Liver (tissue), 9 donors: ENCODE data around the gene HLA-DPB1. TPM values are rescaled to one million over a fixed set of nuclear protein-coding genes. Genes with fewer than 3 reads are reported as not detected.

Experiments
- DNase-seq: peaks from one replicate; pipeline ENCODE4 v3.0.0-alpha.2; 2017; ENCODE audit warnings: low spot score
- H3K27ac ChIP-seq, 2 donors: one replicate each; pipeline ENCODE4 v1.7.0; 2013; ENCODE audit warnings: inconsistent platforms in 2 of 2, low read length in 2 of 2, control low read depth in 1 of 2, low read depth in 1 of 2, mild to moderate bottlenecking in 1 of 2
- H3K27me3 ChIP-seq, 4 donors: one replicate each; pipeline versions ENCODE4 v1.6.1 to v1.7.0; 2013; ENCODE audit warnings: low read length in 3 of 4, inconsistent platforms in 1 of 4, mild to moderate bottlenecking in 1 of 4, moderate library complexity in 1 of 4; ENCODE audit not compliant: control insufficient read depth in 4 of 4, insufficient read depth in 4 of 4
- H3K36me3 ChIP-seq, 4 donors: one replicate each; pipeline versions ENCODE4 v1.6.1 to v1.7.0; 2013; ENCODE audit warnings: low read length in 3 of 4, mild to moderate bottlenecking in 3 of 4, low read depth in 1 of 4, moderate library complexity in 1 of 4; ENCODE audit not compliant: control insufficient read depth in 4 of 4, insufficient read depth in 3 of 4
- H3K4me1 ChIP-seq, 4 donors: one replicate each; pipeline versions ENCODE4 v1.6.1 to v1.7.0; 2013; ENCODE audit warnings: low read length in 3 of 4, mild to moderate bottlenecking in 3 of 4, moderate library complexity in 1 of 4; ENCODE audit not compliant: control insufficient read depth in 4 of 4, insufficient read depth in 4 of 4
- H3K4me3 ChIP-seq, 3 donors: one replicate each; pipeline versions ENCODE4 v1.6.1 to v1.7.0; 2013; ENCODE audit warnings: low read length in 3 of 3, control low read depth in 1 of 3, low read depth in 1 of 3, mild to moderate bottlenecking in 1 of 3
- H3K9ac ChIP-seq, 2 donors: one replicate each; pipeline ENCODE4 v1.7.0; 2013; ENCODE audit warnings: low read length in 2 of 2, mild to moderate bottlenecking in 2 of 2, moderate library complexity in 2 of 2, control low read depth in 1 of 2, low read depth in 1 of 2
- H3K9me3 ChIP-seq, 4 donors: one replicate each; pipeline versions ENCODE4 v1.6.1 to v1.7.0; 2013; ENCODE audit warnings: low read length in 3 of 4; ENCODE audit not compliant: control insufficient read depth in 4 of 4
- EGR1 ChIP-seq, 2 donors: IDR thresholded peaks; 2 replicates each; pipeline ENCODE4 v1.6.1; 2016 to 2018; ENCODE audit warnings: antibody characterized with exemption in 2 of 2, low read depth in 2 of 2
- GABPA ChIP-seq, 2 donors: IDR thresholded peaks in 1 of 2; conservative IDR thresholded peaks in 1 of 2; 2 replicates each; pipeline ENCODE4 v1.6.1; 2016; ENCODE audit warnings: antibody characterized with exemption in 2 of 2, mild to moderate bottlenecking in 1 of 2, moderate library complexity in 1 of 2
- HNF4A ChIP-seq, 2 donors: conservative IDR thresholded peaks; 2 replicates each; pipeline ENCODE4 v1.6.1; 2016; ENCODE audit warnings: antibody characterized with exemption in 2 of 2, mild to moderate bottlenecking in 2 of 2
- JUND ChIP-seq, 2 donors: IDR thresholded peaks; 2 replicates each; pipeline ENCODE4 v1.6.1; 2016; ENCODE audit warnings: antibody characterized with exemption in 2 of 2
- NR2F2 ChIP-seq: IDR thresholded peaks from 2 replicates; pipeline ENCODE4 v1.6.1; 2016; ENCODE audit warnings: antibody characterized with exemption
- RAD21 ChIP-seq, 2 donors: IDR thresholded peaks; 2 replicates each; pipeline ENCODE4 v1.6.1; 2016; ENCODE audit warnings: antibody characterized with exemption in 2 of 2, mild to moderate bottlenecking in 2 of 2
- TAF1 ChIP-seq: conservative IDR thresholded peaks from 2 replicates; pipeline ENCODE4 v1.6.1; 2016; ENCODE audit warnings: antibody characterized with exemption, mild to moderate bottlenecking
- YY1 ChIP-seq: IDR thresholded peaks from 2 replicates; pipeline ENCODE4 v1.6.1; 2016; ENCODE audit warnings: antibody characterized with exemption, mild to moderate bottlenecking
- WGBS: extraction: QIAGEN DNeasy Blood & Tissue Kit; methylation state at CpG from one replicate; pipeline ENCODE4 v1.1.7; 2013; 5-methylcytosine and 5-hydroxymethylcytosine counted together
- polyA plus RNA-seq, 2 donors: library from polyadenylated mRNA; stranded (reverse) in 1 of 2; unstranded in 1 of 2; fragments of 200-250 nt in 1 of 2; fragments of >200 nt in 1 of 2; fragmentation: Nextera tagmentation in 1 of 2; extraction: Ambion mirVana in 1 of 2; gene quantifications; one replicate each; pipeline versions ENCODE4 v1.2.1 to v1.2.3, GENCODE V29; 2013 to 2015
- total RNA-seq, 2 donors: library from RNA; depleted of rRNA; stranded (reverse); fragments of >200 nt; gene quantifications; one replicate each; pipeline ENCODE4 v1.2.3, GENCODE V29; 2014
- TF ChIP-seq, protein P1 (sequence below): fragments of 150-350 bp; IDR thresholded peaks from 2 replicates; pipeline ENCODE4 v1.5.1; 2017; ENCODE audit warnings: improper control_type of control experiment, low read depth, low read length; ENCODE audit not compliant: missing input control
- TF ChIP-seq, protein P2 (sequence below): IDR thresholded peaks from 2 replicates; pipeline ENCODE4 v1.6.1; 2016; ENCODE audit warnings: antibody characterized with exemption
- donor health status: healthy.
- donor health status: healthy.
- donor health status: healthy.
- donor health status: healthy.
- donor health status: healthy.

HLA-DPB1 gene
- total and polyA plus RNA-seq, 4 donors: 15.5 to 37.8 (median 24.0) TPM

DNA sequence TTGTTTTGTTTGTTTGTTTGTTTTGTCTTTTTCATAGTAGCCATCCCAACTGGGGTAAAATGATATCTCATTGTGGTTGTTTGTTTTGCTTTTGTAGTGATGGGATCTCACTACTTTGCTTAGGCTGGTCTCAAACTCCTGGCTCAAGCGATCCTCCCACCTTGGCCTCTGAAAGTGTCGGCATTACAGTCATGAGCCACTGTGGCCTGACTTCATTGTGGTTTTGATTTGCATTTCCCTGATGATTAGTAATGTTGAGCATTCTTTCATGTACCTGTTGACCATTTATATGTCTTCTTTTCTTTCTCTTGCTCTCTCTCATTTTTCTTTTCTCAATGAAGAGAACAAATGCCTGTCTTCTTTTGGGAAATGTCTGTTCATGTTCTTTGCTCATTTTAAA lies 35.6 kb upstream of the HLA-DPB1 start (continued):
- TF ChIP-seq, protein P1, sequence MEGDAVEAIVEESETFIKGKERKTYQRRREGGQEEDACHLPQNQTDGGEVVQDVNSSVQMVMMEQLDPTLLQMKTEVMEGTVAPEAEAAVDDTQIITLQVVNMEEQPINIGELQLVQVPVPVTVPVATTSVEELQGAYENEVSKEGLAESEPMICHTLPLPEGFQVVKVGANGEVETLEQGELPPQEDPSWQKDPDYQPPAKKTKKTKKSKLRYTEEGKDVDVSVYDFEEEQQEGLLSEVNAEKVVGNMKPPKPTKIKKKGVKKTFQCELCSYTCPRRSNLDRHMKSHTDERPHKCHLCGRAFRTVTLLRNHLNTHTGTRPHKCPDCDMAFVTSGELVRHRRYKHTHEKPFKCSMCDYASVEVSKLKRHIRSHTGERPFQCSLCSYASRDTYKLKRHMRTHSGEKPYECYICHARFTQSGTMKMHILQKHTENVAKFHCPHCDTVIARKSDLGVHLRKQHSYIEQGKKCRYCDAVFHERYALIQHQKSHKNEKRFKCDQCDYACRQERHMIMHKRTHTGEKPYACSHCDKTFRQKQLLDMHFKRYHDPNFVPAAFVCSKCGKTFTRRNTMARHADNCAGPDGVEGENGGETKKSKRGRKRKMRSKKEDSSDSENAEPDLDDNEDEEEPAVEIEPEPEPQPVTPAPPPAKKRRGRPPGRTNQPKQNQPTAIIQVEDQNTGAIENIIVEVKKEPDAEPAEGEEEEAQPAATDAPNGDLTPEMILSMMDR: no peak

DNA sequence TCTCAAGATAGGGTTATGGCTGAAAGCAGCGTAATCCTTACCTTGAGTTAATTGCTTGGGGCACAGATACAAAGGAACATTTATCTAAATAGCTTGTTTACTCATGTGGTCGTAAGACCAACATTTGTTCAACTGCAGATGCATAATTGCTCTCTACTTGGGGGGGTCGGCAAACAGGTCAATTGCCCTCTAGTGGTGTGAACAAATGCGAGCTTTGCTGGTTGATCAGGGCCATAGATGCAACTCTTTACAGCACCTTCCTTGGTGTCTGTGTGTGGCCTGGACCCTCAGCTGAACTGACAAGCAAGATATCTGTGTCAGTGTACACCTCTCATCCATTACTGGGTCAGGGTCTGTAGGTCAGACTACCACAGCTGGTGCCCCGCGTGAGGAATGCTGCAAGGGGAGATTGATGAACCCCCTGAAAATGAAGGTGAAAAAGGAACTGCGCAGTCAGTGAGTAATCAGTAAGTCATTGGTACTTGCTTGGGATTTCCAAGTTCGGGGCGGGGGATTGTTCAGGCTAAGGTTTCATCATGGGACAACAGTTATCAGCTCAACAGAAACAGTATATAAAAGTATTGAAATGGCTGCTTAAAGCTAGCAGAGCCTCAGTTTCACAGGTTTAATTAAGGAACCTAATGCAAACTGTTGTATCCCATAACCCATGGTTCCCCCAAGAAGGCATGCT lies 26.3 kb upstream of the HLA-DPB1 start:
- Histone ChIP-seq H3K27ac (no peak overlapping the region), H3K9ac (no peak overlapping the region), H3K36me3 (no peaks in the 10 kb centered on the region), H3K27me3 (no peaks in the 10 kb centered on the region), H3K4me1 (peaks cover 0 to 6% (median 2%) of the 10 kb centered on the region in 4 donors), H3K4me3 (no peak overlapping the region), H3K9me3 (no peaks in the 10 kb centered on the region)
- TF ChIP-seq, protein P1: peak; percentile 2
- TF ChIP-seq YY1: no peak
- TF ChIP-seq GABPA (IDR thresholded peaks at IDR 0.05 in 1 of 2, conservative IDR thresholded peaks at IDR 0.05 in 1 of 2): no peak
- WGBS: 73% methylated on average over 9 of the region's 9 CpGs
- DNase-seq: no peak

DNA sequence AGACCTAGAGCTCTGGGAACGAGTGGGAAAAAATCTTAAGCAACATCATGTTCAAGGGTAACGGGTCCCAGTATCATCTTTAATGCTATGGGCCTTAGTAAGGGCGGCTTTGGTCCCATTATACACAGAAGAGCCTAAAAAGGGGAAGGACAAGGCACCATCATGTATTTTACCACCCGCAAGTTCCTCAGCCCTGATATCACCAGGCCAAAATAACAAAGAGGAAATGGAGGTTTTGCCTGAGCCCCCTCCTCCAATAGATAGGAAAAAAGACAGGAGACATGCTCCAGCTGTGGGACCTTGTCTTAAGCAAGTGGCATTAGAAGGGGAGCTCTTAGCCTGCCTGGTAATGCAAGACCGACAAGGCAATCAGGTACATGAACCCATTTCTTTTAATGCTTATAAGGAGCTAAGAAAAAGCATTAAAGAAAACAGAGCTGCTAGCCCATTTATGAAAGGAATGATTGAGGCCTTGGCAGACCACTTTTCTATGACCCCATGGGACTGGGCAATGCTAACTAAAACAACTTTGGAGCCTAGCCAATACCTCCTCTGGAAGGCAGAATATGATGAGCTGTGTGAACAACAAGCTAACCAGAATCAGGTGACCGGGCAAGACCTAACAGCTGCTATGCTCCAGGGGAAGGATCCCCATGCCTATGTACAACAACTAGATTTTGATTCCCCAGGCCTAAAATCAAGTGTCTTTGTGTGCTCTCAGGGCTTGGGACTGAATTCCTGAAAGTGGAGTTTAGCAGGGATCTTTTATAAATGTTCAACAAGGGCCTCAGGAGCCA lies 25.6 kb upstream of the HLA-DPB1 start:
- no peak overlapping the region for H3K27ac ChIP-seq
- H3K9ac ChIP-seq: no peak overlapping the region
- 75% methylated on average over 6 of the region's 6 CpGs for WGBS
- no peak for TF ChIP-seq NR2F2
- TF ChIP-seq, protein P1: no peak
- no peak for TF ChIP-seq GABPA (IDR thresholded peaks at IDR 0.05 in 1 of 2, conservative IDR thresholded peaks at IDR 0.05 in 1 of 2)
- no peak for TF ChIP-seq RAD21 (IDR thresholded peaks at IDR 0.05)
- TF ChIP-seq TAF1: no peak
- no peak for TF ChIP-seq EGR1 (IDR thresholded peaks at IDR 0.05; ENCODE audit: low read depth in 2 of 2)
- TF ChIP-seq, protein P2, sequence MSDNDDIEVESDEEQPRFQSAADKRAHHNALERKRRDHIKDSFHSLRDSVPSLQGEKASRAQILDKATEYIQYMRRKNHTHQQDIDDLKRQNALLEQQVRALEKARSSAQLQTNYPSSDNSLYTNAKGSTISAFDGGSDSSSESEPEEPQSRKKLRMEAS: no peak
- no peak for TF ChIP-seq YY1
- TF ChIP-seq JUND (IDR thresholded peaks at IDR 0.05): no peak
- no peak for TF ChIP-seq HNF4A (conservative IDR thresholded peaks at IDR 0.05)
- no peaks in the 10 kb centered on the region for H3K9me3 ChIP-seq
- no peaks in the 10 kb centered on the region for H3K36me3 ChIP-seq
- H3K4me1 ChIP-seq: peaks cover 0 to 6% (median 2%) of the 10 kb centered on the region in 4 donors
- DNase-seq: no peak
- H3K4me3 ChIP-seq: no peak overlapping the region
- H3K27me3 ChIP-seq: no peaks in the 10 kb centered on the region
